UCSD-AML1 (cell line): ENCODE measurements around the gene ERP29.
A peak's percentile ranks its signal among the peaks of the same experiment; 100 is the strongest.
"Not testable (repeated sequence)": the region's sequence is repeated elsewhere in the genome, so short reads cannot be mapped to it uniquely, and the experiment has no call there.

Source experiments
- DNase-seq: peaks from one replicate; lab custom pipeline; 2025; ENCODE audit not compliant: unreplicated experiment; lab: John Stamatoyannopoulos, UW

Gene ERP29

DNA sequence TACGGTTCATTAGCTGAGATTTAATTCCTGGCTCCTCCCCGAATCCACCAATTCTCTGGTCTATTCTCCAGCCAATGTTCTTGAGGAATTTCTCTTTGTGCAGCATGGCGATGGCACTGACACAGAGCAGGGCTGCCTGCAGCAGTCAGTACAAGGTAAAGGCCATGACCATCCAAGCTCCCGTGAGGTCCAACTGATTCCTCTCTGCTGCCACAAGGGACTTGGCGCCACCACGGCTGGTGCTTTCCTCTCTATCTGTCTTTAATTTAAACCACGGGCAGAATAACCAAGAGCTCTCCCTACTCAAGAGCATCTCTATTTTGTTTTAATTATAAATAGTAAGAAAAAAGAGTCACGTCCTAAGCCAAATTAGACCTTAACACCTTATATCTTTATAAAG lies 12.4 kb upstream of the ERP29 start:
- DNase-seq = no peak

GRCh38 chr12:112001576-112001975 lies 11.7 kb upstream of the ERP29 start:
- no peak for DNase-seq

GRCh38 chr12:112004041-112004440 lies 9.2 kb upstream of the ERP29 start:
- DNase-seq = no peak

GRCh38 chr12:112005419-112006395 lies 7.5 kb upstream of the ERP29 start:
- DNase-seq = no peak

DNA sequence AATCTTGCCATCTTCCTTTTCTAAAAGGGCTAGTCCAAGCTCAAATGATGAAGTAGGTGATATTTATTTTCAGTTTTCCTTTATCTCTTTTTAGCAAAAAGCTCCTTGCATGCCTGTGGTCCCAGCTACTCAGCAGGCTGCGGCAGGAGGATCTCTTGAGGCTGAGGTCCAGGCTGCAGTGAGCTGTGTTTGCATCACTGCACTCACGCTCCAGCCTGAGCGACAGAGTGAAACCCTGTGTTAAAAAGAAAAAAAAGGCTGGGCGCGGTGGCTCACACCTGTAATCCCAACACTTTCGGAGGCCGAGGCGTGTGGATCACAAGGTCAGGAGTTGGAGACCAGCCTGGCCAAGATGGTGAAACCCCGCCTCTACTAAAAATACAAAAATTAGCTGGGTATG lies 5.3 kb upstream of the ERP29 start:
- no peak for DNase-seq

GRCh38 chr12:112008918-112009317 lies 4.3 kb upstream of the ERP29 start:
- no peak for DNase-seq

- not testable (repeated sequence) for DNase-seq
Observed at GRCh38 chr12:112009596-112009995, 3.6 kb upstream of the ERP29 start.

DNA sequence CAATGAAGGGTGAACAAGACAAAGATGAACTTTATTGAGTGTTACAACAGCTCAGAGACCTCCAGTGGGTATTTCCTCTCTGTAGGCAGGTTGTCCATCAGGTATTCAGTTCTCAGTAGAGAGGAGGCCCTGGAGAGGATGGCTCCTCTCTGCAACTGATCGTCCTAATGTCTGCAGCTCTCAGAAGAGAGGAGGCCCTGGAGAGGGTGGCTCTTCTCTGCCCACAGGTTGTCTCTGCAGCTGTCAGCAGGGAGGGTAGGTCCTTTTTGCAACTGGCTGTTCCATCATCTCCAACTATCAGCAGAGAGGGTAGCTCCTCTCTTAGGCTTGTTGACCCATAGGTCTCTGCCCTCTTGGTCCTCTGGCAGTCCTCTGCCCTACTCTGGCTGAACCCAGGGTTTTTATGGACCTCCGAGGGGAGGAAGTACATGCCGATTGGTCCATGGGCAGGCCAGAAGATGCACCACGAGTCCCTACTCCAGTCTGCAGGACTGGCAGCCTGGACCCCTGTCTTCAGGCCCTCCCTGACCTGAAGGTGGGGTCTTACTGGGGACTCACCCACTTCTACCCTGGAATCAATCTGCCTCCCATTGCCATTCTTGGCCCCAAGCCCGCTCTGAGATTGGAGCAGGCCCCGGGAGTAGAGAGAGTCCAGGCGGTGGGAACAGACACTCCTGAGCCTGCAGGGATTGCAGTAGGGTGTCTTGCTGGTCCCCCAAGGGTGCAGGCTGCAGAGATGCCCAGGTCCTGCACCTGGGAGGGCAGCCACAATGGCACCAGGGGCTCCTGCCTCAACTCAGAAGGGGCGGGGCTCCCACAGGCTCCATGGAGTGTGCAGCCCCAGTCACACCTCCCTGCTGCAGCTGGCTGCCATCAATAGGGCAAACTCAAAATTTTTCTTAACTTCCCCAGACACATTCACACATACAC lies 2.5 kb upstream of the ERP29 start:
- DNase-seq = no peak

DNA sequence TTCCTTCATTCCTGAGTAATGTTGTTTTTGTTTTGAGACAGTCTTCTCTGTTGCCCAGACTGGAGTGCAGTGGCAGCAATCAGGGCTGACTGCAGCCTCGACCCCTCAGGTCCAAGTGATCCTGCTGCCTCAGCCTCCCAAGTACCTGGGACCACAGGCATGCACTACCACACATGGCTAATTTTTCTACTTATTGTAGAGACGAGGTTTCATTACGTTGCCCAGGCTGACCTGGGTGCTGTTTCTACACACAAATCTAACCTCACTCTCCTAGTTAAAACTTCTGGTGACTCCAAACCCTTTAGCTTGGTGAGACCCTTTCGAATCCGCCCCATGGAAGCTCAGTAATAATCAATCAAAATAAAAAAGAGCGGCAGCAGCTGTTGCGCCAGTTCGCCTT lies 1.5 kb upstream of the ERP29 start:
- no peak for DNase-seq

GRCh38 chr12:112013601-112014402 lies 576 bp downstream of the ERP29 start:
- peak; percentile 72 for DNase-seq

DNA sequence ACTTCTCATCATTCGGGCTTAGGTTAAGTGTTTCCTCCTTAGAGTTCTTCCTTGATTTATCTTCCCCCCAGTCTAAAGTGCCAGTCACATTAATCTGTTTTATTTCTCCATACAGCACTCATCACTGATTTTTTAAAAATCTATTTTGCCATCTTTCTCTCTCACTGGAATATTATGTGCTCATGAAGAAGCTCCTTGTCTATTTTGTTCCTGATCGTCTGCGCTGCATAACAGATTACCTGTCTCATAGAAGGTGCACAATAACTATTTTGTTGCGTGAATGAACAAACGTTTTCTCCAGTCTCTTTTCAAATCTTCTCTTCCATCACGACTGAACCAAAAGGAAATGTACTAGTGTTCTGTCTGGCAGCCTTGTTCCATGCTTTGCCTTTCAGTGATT lies 2.7 kb downstream of the ERP29 start:
- DNase-seq = no peak

DNA sequence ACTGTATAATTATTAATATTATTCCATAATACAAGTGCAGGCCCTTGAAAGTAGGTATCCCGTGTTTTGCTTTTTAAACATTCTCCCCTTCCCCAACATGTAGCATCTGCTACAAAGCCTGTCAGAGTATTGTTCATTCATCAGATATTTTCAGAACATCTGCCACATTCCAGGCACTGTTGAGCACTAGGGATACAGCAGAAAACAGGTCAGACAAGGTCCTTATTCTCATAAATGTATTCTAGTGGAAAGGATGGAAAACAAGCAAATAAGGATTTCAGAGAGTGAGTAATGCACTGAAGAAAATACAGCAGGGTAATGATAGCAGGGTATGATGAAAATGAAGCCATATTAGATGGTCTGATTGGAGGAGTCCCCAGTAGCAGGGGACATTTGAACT lies 3.8 kb downstream of the ERP29 start:
- no peak for DNase-seq

- DNase-seq = no peak
Observed at GRCh38 chr12:112018571-112019237, 5.5 kb downstream of the ERP29 start.

DNA sequence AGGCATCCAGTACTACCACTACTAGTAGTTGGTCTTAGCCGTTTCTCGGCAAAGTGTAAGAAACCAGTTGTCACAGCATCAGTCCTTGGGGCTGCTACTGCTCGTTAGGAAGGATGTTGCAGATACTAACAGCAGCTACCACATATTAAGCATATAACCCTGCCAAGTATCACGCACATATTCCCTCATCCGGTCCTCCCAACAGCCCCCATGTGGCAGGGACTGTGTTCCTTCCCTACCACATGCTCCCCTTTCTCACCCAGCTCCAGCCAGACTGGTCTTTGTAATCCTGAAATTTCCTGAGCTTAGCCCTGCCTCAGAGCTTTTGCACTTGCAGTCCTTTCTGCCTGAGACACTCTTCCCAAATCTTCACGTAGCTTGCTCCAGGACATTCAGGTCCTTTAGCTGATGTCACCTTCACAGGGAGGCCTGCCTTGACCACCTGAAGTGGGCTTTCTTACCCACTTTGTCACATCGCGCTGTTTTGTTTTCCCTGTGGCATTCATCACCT lies 7.8 kb downstream of the ERP29 start:
- DNase-seq = no peak

DNA sequence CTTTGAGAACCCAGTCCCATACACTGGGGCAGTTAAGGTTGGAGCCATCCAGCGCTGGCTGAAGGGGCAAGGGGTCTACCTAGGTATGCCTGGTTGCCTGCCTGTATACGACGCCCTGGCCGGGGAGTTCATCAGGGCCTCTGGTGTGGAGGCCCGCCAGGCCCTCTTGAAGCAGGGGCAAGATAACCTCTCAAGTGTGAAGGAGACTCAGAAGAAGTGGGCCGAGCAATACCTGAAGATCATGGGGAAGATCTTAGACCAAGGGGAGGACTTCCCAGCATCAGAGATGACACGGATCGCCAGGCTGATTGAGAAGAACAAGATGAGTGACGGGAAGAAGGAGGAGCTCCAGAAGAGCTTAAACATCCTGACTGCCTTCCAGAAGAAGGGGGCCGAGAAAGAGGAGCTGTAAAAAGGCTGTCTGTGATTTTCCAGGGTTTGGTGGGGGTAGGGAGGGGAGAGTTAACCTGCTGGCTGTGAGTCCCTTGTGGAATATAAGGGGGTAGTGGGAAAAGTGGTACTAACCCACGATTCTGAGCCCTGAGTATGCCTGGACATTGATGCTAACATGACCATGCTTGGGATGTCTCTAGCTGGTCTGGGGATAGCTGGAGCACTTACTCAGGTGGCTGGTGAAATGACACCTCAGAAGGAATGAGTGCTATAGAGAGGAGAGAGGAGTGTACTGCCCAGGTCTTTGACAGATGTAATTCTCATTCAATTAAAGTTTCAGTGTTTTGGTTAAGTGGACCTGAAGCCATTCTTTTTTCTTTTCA lies 9.2 kb downstream of the ERP29 start:
- DNase-seq = no peak

DNA sequence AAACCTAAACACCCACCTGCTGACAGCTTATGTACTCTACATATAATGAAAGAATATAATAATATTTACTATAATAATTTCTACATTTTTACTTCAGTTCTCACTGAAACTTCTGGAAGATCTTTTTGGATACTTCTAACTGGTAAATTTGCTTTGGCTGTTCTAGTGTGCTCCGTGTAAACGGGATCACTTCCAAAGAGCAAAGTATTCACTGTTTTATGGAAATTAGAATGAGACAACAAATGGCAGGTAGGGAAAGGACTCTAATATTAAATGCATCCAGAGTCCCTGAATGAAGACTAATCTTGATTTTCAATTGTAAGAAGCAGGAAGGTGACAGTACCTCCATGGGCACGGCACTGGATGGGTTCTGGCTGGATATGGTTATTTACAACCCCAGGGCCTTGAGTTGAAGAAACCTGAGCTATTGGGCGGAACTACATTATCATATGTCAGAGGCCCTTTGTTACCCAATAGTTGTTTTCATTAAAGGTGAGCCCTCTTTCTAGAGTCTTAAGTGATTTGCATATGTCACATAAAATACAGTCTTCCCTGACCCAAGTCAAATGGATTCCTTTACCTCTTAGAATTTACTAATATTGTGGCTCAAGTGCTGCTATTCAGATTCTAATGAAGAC lies 10.7 kb downstream of the ERP29 start:
- DNase-seq = no peak

DNA sequence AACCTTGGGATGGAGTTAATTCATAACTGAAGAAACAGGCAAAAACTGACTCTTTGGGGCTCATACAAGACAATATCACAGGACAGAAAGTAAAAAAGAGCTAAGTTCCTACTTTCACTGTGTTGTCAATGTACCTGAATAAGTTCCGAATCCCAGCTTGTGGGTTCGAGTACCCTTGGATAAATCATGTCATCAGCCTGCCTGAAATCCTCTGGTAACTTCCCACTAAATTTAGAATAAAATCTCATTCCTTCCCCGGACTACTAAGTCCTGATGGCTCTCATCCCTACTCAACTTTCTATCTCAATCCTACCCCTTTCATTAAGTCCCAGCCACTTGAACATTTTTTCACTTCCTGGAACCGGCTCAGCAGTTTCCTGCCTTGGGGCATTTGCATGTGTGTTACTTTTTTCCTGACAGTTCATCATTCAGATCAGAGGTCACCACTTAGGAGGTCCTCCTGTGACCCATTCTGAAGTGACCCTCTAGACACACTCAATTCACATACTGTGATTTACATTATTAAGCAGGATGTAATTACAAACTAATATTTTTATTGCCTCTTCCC lies 12.7 kb downstream of the ERP29 start:
- DNase-seq = no peak

GRCh38 chr12:112029301-112029700 lies 16.1 kb downstream of the ERP29 start:
- DNase-seq = no peak

GRCh38 chr12:112031472-112031871 lies 18.2 kb downstream of the ERP29 start:
- DNase-seq = no peak
